CD4-positive, alpha-beta T cell (primary cell): ENCODE data around the gene UBTD1. TPM values are rescaled to one million over a fixed set of nuclear protein-coding genes. Genes with fewer than 3 reads are reported as not detected.

Source experiments
- ATAC-seq: fragments of 200-7000 bp; cut with Tn5 transposase; one replicate; pipeline ENCODE4 v1.10.0; 2022; ENCODE audit warnings: mild to moderate bottlenecking; ENCODE audit not compliant: poor library complexity
- CTCF ChIA-PET: fragments of 350-600 bp; sonication (Branson Sonifier 250); formaldehyde crosslinking; loops from one replicate; lab custom pipeline; 2021; ENCODE audit warnings: antibody characterized with exemption, inconsistent platforms; lab: Charles Lee
- POLR2A ChIA-PET: fragments of 350-600 bp; sonication (Branson Sonifier 250); formaldehyde crosslinking; loops from one replicate; lab custom pipeline; 2021; ENCODE audit warnings: antibody characterized with exemption, inconsistent platforms; lab: Charles Lee
- DNase-seq, 14 experiments: peaks; one replicate each; pipeline ENCODE4 v3.0.0-alpha.2; 2013 to 2020; ENCODE audit warnings: mixed read lengths in 2 of 14
- H3K27ac ChIP-seq, 2 donors: one replicate each; pipeline versions ENCODE4 v1.5.1 to v1.7.0; 2013; ENCODE audit warnings: low read length in 2 of 2, low read depth in 1 of 2, mild to moderate bottlenecking in 1 of 2
- H3K27me3 ChIP-seq, 2 experiments: 1 replicate in 1 of 2; 2 replicates in 1 of 2; pipeline versions ENCODE4 v1.6.1 to v1.7.0; 2013; ENCODE audit warnings: low read length in 2 of 2, control low read depth in 1 of 2, mild to moderate bottlenecking in 1 of 2, moderate library complexity in 1 of 2; ENCODE audit not compliant: insufficient read depth in 2 of 2, control insufficient read depth in 1 of 2
- H3K36me3 ChIP-seq: one replicate; pipeline ENCODE4 v1.6.1; 2013; ENCODE audit warnings: low read length, control low read depth; ENCODE audit not compliant: insufficient read depth
- H3K4me1 ChIP-seq: one replicate; pipeline ENCODE4 v1.6.1; 2013; ENCODE audit warnings: low read length, control low read depth; ENCODE audit not compliant: insufficient read depth
- H3K4me3 ChIP-seq: one replicate; pipeline ENCODE4 v1.5.1; 2013; ENCODE audit warnings: mild to moderate bottlenecking, low read length, moderate library complexity
- H3K9me3 ChIP-seq, 2 experiments: 1 replicate in 1 of 2; 2 replicates in 1 of 2; pipeline versions ENCODE4 v1.6.1 to v1.7.0; 2013; ENCODE audit warnings: low read length in 2 of 2, mild to moderate bottlenecking in 2 of 2, control low read depth in 1 of 2, moderate library complexity in 1 of 2; ENCODE audit not compliant: control insufficient read depth in 1 of 2, insufficient read depth in 1 of 2
- H3K27ac Mint-ChIP-seq: one replicate; pipeline ENCODE4 v1.8.0; 2020; ENCODE audit warnings: mixed read lengths
- H3K27me3 Mint-ChIP-seq: one replicate; pipeline ENCODE4 v1.8.0; 2021; ENCODE audit warnings: mixed read lengths
- H3K36me3 Mint-ChIP-seq: one replicate; pipeline ENCODE4 v1.8.0; 2021; ENCODE audit warnings: low read depth, mixed read lengths
- H3K4me1 Mint-ChIP-seq: one replicate; pipeline ENCODE4 v1.8.0; 2021; ENCODE audit warnings: low read depth, mixed read lengths
- H3K4me3 Mint-ChIP-seq: one replicate; pipeline ENCODE4 v1.8.0; 2020; ENCODE audit warnings: mild to moderate bottlenecking, mixed read lengths
- H3K9me3 Mint-ChIP-seq: one replicate; pipeline ENCODE4 v1.8.0; 2020; ENCODE audit warnings: mixed read lengths
- CTCF ChIP-seq: fragments of 200-600 bp; IDR thresholded peaks from one replicate; pipeline ENCODE4 v1.8.0; 2022; ENCODE audit warnings: antibody characterized with exemption, mild to moderate bottlenecking
- intact Hi-C, 2 experiments: fragments of 100-400 bp; cut with DNase I in 1 of 2; cut with micrococcal nuclease in 1 of 2; formaldehyde crosslinking; loops; one replicate each; pipeline versions ENCODE4 v1.15.1 to v1.9.0; 2023 to 2025; cut with DNase I, micrococcal nuclease
- total RNA-seq, 174 experiments: library from RNA in 2 of 174; stranded (reverse) in 2 of 174; gene quantifications; one replicate each; pipeline ENCODE4 v1.2.3 and lab custom pipeline; 2021 to 2026

Gene UBTD1
- total RNA-seq, 2 experiments from 2014 or later, result 0.56 to 0.80 TPM

- ChIA-PET CTCF (no interaction called here), POLR2A (no interaction called here)
- no peak overlapping the region for H3K27ac Mint-ChIP-seq
- Histone ChIP-seq H3K36me3 (no peaks in the 10 kb centered on the region), H3K4me1 (no peaks in the 10 kb centered on the region), H3K9me3 (no peaks in the 10 kb centered on the region), H3K4me3 (no peak overlapping the region), H3K27me3 (peaks cover 0 to 13% of the 10 kb centered on the region in 2 experiments), H3K27ac (no peak overlapping the region)
- ATAC-seq (no peak), DNase-seq (no peak)
- intact Hi-C loops, result loop anchor here in 1 of 2 experiments (5.0 kb wide), 1 partner anchor 36 kb away; no protein-coding TSS in a partner anchor
- H3K4me3 Mint-ChIP-seq, result no peak overlapping the region
- no peaks in the 10 kb centered on the region for H3K36me3 Mint-ChIP-seq
- H3K9me3 Mint-ChIP-seq, result no peaks in the 10 kb centered on the region
- peaks cover 7% of the 10 kb centered on the region for H3K27me3 Mint-ChIP-seq
- TF ChIP-seq CTCF, result no peak
- no peaks in the 10 kb centered on the region for H3K4me1 Mint-ChIP-seq
These were observed 7.7 kb downstream of the UBTD1 start for GRCh38 chr10:97506199-97506991.

DNA sequence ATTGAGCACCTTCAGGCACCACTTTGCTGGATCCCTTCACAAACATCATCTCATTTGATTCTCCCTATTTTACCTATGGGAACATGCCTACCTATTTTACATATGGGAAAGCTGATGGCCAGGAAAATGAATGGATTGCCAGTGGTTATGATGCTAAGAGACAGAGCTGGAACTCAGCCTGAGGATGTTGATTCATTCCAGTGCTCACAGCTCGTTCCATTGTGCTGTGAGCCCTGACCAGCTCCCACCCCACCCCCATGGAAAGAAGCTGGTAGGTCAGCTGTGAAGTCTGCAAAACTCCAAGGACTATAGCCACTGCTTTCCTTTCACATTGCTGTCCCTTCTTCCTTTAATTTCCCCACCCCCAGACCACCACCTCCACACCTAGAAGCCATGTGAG, 9.6 kb downstream of the UBTD1 start:
- H3K4me1 Mint-ChIP-seq, result no peaks in the 10 kb centered on the region

GRCh38 chr10:97509120-97509680, 10.5 kb downstream of the UBTD1 start:
- Histone ChIP-seq H3K27me3 (peaks cover 0 to 8% of the 10 kb centered on the region in 2 experiments), H3K4me1 (no peaks in the 10 kb centered on the region), H3K36me3 (no peaks in the 10 kb centered on the region), H3K27ac (no peak overlapping the region), H3K4me3 (no peak overlapping the region), H3K9me3 (no peaks in the 10 kb centered on the region)
- H3K27me3 Mint-ChIP-seq, result peaks cover 7% of the 10 kb centered on the region
- H3K27ac Mint-ChIP-seq, result no peak overlapping the region
- no peaks in the 10 kb centered on the region for H3K9me3 Mint-ChIP-seq
- ChIA-PET POLR2A (no interaction called here), CTCF (no interaction called here)
- no peaks in the 10 kb centered on the region for H3K4me1 Mint-ChIP-seq
- H3K36me3 Mint-ChIP-seq, result no peaks in the 10 kb centered on the region
- DNase-seq (no peak), ATAC-seq (no peak)
- no peak overlapping the region for H3K4me3 Mint-ChIP-seq
- TF ChIP-seq CTCF, result no peak
- intact Hi-C loops, result loop anchor here in 1 of 2 experiments (5.0 kb wide), 1 partner anchor 33 kb away; no protein-coding TSS in a partner anchor

More for the DNA sequence above, 9.6 kb downstream of the UBTD1 start:
- H3K9me3 Mint-ChIP-seq, result no peaks in the 10 kb centered on the region
- ATAC-seq (no peak), DNase-seq (no peak)
- intact Hi-C loops, result loop anchor here in 1 of 2 experiments (5.0 kb wide), 1 partner anchor 34 kb away; no protein-coding TSS in a partner anchor
- Histone ChIP-seq H3K27ac (no peak overlapping the region), H3K4me3 (no peak overlapping the region), H3K9me3 (no peaks in the 10 kb centered on the region), H3K4me1 (no peaks in the 10 kb centered on the region), H3K36me3 (no peaks in the 10 kb centered on the region), H3K27me3 (peaks cover 0 to 11% of the 10 kb centered on the region in 2 experiments)
- CTCF ChIA-PET, result no interaction called here
- H3K4me3 Mint-ChIP-seq, result no peak overlapping the region
- no peak for TF ChIP-seq CTCF
- H3K36me3 Mint-ChIP-seq, result no peaks in the 10 kb centered on the region
- peaks cover 7% of the 10 kb centered on the region for H3K27me3 Mint-ChIP-seq
- H3K27ac Mint-ChIP-seq, result no peak overlapping the region
- POLR2A ChIA-PET, result no interaction called here
